Stimulated activated CD8-positive, alpha-beta memory T cell treated with anti-CD3 and anti-CD28 coated beads, Interleukin-7, amount 100 ng/mL, for 4 hours (primary cell): ENCODE results near the gene NEURL3.
A peak's percentile ranks its signal among the peaks of the same experiment; 100 is the strongest.
"Not testable (repeated sequence)": the region's sequence is repeated elsewhere in the genome, so short reads cannot be mapped to it uniquely, and the experiment has no call there.

ENCODE experiments used
- DNase-seq, 2 donors: peaks; one replicate each; pipeline ENCODE4 v3.0.0-alpha.2; 2020; ENCODE audit warnings: low read depth in 2 of 2

NEURL3 gene, protein sequence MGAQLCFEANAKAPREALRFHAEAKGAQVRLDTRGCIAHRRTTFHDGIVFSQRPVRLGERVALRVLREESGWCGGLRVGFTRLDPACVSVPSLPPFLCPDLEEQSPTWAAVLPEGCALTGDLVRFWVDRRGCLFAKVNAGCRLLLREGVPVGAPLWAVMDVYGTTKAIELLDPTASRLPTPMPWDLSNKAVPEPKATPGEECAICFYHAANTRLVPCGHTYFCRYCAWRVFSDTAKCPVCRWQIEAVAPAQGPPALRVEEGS

GRCh38 chr2:96505231-96505889 is at the start of gene NEURL3:
NEURL3 (minus strand) TSS chr2:96505357; CDS start chr2:96505286, 71 bp downstream.
- DNase-seq, result no peak

- peak in 1 of 2 donors; percentile 47 for DNase-seq
These were observed 49.4 kb upstream of the NEURL3 start for GRCh38 chr2:96554293-96555145.

DNA sequence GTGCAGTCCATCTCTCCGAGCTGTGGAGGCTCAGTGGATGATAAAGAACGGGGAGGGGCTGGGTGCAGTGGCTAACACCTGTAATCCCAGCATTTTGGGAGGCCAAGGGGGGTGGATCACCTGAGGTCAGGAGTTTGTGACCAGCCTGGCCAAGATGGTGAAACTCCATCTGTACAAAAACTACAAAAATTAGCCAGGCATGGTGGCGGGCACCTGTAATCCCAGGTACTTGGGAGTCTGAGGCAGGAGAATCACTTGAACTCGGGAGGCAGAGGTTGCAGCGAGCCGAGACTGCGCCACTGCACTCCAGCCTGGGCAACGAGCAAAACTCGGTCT is 48.8 kb upstream of the NEURL3 start:
- not testable (repeated sequence) for DNase-seq

DNA sequence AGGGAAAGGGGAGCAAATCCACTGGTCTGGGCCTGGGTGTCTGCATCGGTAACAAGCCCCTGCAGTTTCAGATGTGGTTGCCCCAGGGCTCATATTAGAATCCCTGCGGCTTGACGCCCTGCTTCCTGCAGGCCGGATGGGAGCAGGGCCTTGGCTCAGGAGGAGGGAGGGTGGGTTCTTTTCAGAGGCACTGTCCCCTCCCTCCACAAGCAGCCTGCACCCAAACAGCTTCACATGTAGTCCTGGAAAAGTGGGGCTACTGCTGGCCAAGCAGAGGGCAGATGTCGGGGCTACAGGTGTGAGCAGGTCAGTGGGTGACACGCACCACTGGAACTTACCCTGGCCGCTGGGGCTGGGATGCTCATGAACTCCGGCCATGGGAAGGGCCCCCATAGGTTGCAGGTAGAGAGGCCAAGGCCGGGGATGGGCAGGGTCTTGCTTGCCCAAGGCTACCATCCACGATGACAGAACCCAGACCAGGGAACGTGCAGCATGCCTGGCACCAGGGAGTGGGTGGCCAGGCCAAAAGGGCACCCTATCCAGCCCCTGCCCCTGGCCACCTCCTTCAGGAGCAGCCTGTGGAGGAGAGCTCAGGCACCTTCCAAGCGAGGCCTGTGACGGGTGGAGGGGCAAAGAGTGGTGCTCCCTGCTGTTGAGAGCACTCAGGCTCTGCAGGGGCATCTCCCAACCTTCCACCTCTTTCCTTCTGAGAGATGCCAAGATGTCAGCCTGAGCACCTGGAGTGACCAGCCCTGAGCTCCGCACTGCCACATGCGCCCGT is 48.2 kb upstream of the NEURL3 start:
- no peak for DNase-seq

DNA sequence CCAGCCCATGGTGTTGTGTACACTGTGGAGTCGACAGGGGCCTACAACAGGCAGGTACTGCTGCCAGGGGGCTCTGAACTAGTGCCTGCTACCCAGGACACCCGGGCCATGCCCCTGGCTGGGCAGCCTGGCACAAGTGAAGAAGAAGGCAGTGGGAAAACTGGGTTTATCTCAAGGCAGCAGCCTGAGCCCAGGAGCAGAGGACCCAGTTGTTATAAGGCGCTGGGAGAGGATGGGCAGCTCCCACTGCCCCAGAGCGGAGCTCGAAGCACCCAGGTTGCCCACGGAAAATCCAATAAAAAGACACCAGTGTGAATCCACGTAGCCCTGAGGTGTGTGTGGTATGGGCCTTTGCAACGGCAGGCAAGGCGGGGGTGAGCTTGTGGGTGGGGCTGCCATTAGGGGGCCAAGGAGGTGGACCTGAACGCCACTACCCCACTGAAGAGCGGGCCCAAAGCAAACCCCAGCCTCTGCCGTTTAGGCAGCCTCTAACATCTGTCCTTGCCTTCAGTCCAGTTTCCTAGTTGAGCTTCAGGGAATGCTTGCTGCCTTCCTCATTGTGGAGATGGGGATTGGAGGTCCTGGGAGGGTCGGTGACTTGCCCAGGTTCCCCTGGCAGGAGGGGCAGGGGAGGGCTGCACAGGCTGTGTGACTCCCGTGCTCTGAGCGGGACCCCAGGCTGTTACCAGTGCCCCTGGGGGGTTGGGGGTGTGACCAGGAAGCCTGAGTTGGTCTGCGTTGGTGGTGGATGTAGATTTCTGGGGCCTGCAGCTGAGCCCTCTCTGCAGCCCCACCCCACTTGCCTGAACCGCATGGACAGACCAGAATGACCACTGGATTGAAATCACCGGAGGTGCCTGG is 47.4 kb upstream of the NEURL3 start:
- no peak for DNase-seq

DNA sequence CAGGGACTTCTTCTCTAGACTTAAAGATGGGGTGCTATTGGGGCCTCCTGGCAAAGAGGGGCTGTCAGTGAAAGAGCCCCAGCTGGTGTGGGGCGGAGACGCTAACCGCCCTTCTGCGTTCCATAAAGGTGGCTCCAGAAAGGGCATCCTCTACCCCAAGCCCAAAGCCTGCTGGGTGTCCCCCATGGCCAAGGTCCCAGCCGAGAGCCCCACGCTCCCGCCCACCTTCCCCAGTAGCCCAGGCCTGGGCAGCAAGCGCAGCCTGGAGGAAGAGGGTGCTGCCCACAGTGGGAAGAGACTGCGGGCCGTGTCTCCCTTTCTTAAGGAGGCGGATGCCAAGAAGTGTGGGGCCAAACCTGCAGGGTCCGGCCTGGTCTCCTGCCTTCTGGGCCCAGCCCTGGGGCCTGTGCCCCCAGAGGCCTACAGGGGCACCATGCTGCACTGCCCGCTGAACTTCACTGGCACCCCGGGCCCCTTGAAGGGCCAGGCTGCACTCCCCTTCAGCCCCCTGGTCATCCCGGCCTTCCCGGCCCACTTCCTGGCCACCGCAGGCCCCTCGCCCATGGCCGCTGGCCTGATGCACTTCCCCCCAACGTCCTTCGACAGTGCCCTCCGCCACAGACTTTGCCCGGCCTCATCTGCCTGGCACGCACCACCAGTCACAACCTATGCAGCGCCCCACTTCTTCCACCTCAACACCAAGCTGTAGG is 46.6 kb upstream of the NEURL3 start:
- DNase-seq, result no peak

GRCh38 chr2:96550787-96551604 is 45.8 kb upstream of the NEURL3 start:
- DNase-seq, result no peak

DNA sequence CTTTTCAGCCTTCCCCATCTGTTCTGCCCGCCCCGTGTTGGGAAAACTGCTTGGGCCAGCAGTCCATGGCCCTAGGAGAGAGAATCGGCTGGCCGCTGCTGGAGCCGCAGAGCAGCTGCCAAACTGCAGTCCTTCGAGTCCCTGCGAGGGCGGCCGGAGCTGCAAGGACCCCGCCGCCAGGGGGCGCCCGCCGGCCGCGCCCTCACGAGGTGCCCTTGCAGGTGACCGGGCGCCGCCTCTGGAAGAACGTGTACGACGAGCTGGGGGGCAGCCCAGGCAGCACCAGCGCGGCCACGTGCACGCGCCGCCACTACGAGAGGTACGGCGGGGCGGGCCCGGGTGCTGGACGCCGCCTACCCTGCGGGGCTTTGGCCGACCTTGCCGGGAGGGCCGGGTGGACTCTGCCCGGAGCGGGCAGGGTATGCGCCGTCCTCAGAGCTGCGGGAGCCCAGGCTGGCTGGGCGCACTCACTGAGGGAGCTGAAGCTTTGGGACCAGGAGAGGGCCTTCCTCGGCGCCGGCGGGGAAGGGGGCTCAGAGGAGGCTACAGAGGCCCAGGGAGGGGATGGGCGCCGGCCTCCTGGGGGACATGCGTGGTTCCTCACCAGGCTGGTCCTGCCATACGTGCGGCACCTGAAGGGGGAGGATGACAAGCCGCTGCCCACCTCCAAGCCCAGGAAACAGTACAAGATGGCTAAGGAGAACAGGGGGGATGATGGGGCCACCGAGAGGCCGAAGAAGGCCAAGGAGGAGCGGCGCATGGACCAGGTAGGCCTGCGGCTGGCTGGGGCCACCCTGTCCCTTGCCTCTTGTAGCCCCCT is 45.0 kb upstream of the NEURL3 start:
- no peak for DNase-seq

DNA sequence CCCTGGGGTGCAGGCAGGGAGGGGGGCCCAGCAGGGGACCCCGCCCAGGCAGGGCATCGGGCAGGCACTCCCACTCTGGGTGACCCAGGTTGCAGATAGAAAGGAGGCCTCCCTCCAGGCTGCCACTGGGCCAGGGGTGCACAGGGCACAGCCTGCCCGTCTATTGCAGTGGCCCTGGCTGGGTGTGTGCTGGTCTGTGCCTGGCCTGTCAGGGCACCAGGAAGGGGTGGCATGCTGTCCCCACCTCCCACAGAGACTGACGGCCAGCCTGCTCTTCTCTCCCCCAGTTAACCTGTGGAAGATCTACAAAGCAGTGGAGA is 44.3 kb upstream of the NEURL3 start:
- DNase-seq, result no peak

DNA sequence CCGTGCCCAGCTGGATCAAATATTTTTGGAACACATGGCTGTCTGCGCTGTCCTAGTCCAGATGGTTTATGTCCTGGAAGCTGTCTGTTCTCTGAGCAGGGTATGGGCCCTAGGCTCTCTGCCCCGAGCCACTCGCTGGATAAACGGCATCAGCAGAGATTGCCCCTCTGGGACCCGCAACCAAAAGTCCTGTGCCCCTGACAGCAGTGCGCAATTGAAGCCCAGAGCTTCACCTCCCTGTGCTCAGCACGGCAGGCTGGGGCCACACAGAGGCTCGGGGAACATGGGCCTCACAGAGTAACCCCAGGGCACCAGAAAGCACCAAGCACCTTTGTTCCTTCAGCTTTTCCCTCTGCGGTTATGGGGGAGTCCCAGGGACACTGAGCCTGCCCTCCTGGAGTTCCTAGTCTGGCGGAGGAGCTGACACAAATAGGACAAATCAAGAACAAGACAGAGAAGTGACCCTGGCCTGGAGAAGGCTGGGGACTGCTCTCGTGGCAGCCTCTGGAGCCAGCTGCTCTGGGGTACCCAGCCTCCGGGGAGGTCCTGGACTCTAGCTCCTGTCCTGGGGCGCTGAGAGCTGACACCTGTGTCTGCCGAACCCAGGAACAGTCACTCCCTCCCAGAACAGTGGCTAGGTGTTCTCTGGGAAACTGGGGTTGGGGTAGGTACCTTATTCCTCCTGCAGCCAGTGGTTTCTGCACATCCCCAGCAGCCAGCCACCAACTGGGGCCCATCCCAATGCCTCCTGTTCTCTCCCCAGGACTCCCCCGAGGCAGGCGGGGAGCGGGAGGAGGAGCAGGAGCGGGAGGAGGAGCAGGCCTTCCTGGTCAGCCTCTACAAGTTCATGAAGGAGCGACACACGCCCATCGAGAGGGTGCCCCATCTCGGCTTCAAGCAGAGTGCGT is 43.7 kb upstream of the NEURL3 start:
- no peak for DNase-seq

DNA sequence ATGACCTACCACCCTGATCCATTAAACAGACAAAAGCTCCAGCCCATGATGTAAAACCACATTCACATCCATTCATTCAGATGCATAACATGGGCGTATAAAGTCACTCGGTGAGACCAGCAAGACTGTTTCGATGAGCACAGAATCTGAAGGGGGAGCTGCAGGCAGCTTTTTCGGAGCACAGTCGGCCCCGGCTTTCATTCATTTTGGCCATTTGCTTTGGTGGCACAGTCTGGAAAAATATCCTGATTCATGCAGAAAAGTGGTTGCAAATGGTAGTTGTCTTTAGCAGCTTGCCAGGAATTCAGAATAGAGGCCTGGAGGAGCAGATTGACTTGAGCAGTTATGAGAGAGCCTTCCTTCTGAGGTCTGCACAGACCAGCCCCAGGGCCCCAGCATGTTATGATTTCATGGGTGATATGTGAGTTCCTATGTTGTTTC is 42.6 kb upstream of the NEURL3 start:
- DNase-seq, result no peak

- DNase-seq, result no peak
These were observed 42.1 kb upstream of the NEURL3 start for GRCh38 chr2:96547203-96547641.

DNA sequence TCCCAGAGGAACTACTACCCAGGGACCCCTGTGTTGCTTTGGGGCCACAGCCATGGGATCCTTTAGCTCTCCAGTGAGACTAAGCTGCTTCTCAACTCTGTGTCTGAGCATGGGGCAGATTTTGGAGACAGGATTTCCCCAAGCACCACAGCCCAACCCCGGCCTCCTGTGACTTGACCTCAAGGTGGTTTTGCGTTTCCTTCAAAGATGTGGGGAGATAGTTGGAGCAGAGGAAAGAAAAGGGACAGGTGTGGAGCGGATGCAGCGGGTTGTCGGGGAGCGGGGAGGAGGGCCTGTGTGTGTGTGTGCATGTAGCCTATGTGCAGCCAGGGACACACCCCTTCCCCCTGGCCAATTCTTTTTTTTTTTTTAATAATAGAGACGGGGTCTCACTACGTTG is 41.6 kb upstream of the NEURL3 start:
- no peak for DNase-seq

- DNase-seq, result no peak
These were observed 41.2 kb upstream of the NEURL3 start for GRCh38 chr2:96546321-96546720.

DNA sequence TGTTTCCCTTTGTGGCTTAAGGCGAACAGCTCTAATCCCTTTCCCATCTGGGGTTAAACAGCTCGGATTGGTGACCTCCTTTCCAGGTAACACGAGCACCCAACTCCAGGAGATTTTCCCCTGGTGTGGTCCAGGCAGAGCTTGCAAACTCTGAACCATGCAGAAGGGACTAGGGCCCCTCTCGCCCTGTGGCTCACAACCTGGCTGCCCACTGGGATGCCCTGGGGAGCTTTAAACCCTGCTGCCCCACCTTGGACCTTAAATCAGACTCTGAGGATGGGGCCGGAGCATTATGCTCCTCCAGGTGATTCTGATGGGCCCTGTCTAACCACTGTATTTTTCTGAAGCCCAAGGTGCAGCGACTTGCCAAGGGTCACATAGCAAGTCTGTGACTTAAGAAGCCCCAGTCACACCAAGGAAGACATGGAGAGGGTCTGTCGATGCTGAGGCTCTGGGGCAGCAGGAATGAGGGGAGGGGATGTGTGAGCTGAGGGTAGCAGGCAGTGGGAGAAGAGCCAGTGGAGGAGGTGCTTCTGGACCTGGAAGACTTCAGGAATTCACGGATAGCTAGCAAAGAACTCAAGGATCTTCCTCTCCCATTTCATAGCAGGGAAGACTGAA is 37.3 kb upstream of the NEURL3 start:
- DNase-seq, result no peak

- DNase-seq, result no peak
These were observed 36.4 kb upstream of the NEURL3 start for GRCh38 chr2:96541398-96542152.
